Measurements from ENCODE around the gene PEMT. TPM values are rescaled to one million over a fixed set of nuclear protein-coding genes. Genes with fewer than 3 reads are reported as not detected.

PEMT gene
- total RNA-seq, 2 donors from 2014 or later, result 38.3 to 52.7 TPM

DNA sequence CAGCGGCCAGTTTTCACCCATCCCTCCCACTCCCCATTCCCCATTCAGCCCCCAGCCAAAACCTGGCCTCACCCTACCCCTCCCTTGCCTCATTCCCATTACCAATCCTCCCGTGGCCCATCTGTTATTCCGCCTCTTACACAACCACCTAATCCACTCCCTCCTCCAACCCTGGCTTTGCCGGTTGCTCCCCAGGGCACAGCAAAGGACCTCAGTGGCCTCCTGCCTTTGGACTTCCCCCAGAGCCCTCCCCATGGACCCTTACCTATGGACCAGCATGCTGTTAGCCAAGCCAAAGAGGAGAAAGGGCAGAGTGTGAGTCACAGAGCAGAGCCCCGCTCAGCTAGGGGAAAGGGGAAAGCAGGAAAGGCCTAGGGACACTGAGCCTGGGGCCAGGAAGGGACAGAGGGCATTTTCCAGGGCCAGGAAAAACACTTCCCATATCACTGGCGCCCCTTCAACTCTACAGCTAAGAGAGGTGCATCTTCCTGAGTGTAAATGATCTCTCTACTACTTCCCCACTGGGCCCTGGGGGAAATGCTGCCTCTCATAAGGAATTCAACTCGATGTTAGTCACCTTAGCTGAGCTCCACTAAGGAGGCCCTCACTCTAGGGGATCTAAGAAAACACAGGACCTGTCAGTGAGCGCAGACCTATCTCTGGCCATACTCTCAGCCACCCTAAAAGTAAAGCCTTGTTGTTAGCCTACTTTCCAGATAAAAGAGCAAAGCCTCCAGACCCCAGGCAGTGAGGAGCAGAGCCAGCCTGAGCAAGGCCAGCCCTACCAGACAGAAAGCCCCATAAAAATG lies 10.6 kb downstream of the PEMT start:
- Histone ChIP-seq H3K9me3 (ENCODE audit: control insufficient read depth, low read length) (no peaks in the 10 kb centered on the region), H3K27ac (ENCODE audit: low read depth, low read length) (no peak overlapping the region), H3K4me3 (ENCODE audit: low read length) (no peak overlapping the region), H3K27me3 (ENCODE audit: control insufficient read depth, insufficient read depth, low read length, poor library complexity, severe bottlenecking) (no peaks in the 10 kb centered on the region), H3K9ac (ENCODE audit: extremely low read depth, low read length, poor library complexity, severe bottlenecking) (no peak overlapping the region), H3K4me1 (ENCODE audit: control insufficient read depth, insufficient read depth, low read length) (no peaks in the 10 kb centered on the region), H3K36me3 (ENCODE audit: control insufficient read depth, insufficient read depth, low read length) (no peaks in the 10 kb centered on the region)
- 90 to 93% methylated on average over 5 to 8 of the region's 8 CpGs for WGBS, 2 experiments (ENCODE audit: insufficient coverage in 1 of 2, insufficient read length in 1 of 2)
- TF ChIP-seq, protein P1, sequence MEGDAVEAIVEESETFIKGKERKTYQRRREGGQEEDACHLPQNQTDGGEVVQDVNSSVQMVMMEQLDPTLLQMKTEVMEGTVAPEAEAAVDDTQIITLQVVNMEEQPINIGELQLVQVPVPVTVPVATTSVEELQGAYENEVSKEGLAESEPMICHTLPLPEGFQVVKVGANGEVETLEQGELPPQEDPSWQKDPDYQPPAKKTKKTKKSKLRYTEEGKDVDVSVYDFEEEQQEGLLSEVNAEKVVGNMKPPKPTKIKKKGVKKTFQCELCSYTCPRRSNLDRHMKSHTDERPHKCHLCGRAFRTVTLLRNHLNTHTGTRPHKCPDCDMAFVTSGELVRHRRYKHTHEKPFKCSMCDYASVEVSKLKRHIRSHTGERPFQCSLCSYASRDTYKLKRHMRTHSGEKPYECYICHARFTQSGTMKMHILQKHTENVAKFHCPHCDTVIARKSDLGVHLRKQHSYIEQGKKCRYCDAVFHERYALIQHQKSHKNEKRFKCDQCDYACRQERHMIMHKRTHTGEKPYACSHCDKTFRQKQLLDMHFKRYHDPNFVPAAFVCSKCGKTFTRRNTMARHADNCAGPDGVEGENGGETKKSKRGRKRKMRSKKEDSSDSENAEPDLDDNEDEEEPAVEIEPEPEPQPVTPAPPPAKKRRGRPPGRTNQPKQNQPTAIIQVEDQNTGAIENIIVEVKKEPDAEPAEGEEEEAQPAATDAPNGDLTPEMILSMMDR (conservative IDR thresholded peaks at IDR 0.05), result no peak
- Mint-ChIP-seq H3K27ac (no peak overlapping the region), H3K9me3 (no peaks in the 10 kb centered on the region), H3K36me3 (ENCODE audit: low read depth) (peaks cover 3% of the 10 kb centered on the region), H3K27me3 (ENCODE audit: insufficient read depth) (no peaks in the 10 kb centered on the region), H3K4me3 (no peak overlapping the region), H3K4me1 (peaks cover 7% of the 10 kb centered on the region)
- DNase-seq, result no peak

DNA sequence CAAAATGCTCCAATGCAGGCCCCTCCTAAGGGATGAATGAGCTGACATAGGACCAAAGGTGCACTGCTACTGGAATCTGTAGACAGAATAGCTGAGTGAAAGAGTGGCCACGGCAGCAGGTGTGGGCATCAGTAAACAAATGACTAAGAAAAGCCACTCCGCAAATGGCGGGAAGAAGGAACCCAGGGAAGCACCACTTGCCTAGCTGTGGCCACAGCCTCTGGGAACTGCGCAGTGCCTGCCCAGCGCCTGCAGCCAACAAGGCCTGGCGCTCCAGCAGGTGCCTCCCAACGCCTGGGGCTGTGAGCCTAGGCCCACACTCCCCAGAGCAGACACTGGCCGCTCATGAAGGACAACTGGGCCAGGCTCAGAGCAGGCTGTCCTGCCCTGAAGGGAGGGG lies 11.8 kb downstream of the PEMT start:
- DNase-seq, result no peak
- WGBS, 2 experiments (ENCODE audit: insufficient coverage in 1 of 2, insufficient read length in 1 of 2), result 90 to 94% methylated on average over 8 of the region's 8 CpGs
- Histone ChIP-seq H3K9me3 (ENCODE audit: control insufficient read depth, low read length) (no peaks in the 10 kb centered on the region), H3K27ac (ENCODE audit: low read depth, low read length) (no peak overlapping the region), H3K36me3 (ENCODE audit: control insufficient read depth, insufficient read depth, low read length) (no peaks in the 10 kb centered on the region), H3K4me1 (ENCODE audit: control insufficient read depth, insufficient read depth, low read length) (no peaks in the 10 kb centered on the region), H3K9ac (ENCODE audit: extremely low read depth, low read length, poor library complexity, severe bottlenecking) (no peak overlapping the region), H3K4me3 (ENCODE audit: low read length) (no peak overlapping the region), H3K27me3 (ENCODE audit: control insufficient read depth, insufficient read depth, low read length, poor library complexity, severe bottlenecking) (no peaks in the 10 kb centered on the region)
- TF ChIP-seq, protein P1 (conservative IDR thresholded peaks at IDR 0.05), result no peak
- no peak overlapping the region for H3K4me3 Mint-ChIP-seq
- H3K36me3 Mint-ChIP-seq (ENCODE audit: low read depth), result peaks cover 6% of the 10 kb centered on the region
- no peak overlapping the region for H3K27ac Mint-ChIP-seq
- no peaks in the 10 kb centered on the region for H3K9me3 Mint-ChIP-seq
- peaks cover 7% of the 10 kb centered on the region for H3K4me1 Mint-ChIP-seq
- H3K27me3 Mint-ChIP-seq (ENCODE audit: insufficient read depth), result no peaks in the 10 kb centered on the region

DNA sequence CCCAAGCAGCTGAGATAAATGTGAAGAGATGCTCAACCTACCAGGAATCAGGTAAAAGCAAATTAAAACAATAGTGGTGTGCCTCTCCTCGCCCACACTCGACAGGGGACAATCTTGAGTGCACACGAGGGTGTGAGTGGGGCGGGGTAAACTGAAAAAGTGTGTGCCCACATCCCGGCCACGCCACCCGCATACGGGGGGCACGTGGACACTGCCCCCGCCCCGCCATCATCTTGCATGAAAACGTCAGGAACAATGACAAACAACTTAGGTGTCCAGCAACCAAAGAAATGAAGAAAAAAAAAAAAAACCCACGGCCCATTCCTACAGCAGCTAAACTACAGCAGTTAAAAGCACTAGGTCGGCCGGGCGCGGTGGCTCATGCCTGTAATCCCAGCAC lies 14.1 kb downstream of the PEMT start:
- WGBS, 2 experiments (ENCODE audit: insufficient coverage in 1 of 2, insufficient read length in 1 of 2), result 91 to 94% methylated on average over 11 to 17 of the region's 17 CpGs
- no peak overlapping the region for H3K4me3 Mint-ChIP-seq
- Histone ChIP-seq H3K4me3 (ENCODE audit: low read length) (no peak overlapping the region), H3K36me3 (ENCODE audit: control insufficient read depth, insufficient read depth, low read length) (no peaks in the 10 kb centered on the region), H3K27ac (ENCODE audit: low read depth, low read length) (no peak overlapping the region), H3K4me1 (ENCODE audit: control insufficient read depth, insufficient read depth, low read length) (no peaks in the 10 kb centered on the region), H3K9me3 (ENCODE audit: control insufficient read depth, low read length) (no peaks in the 10 kb centered on the region), H3K9ac (ENCODE audit: extremely low read depth, low read length, poor library complexity, severe bottlenecking) (no peak overlapping the region), H3K27me3 (ENCODE audit: control insufficient read depth, insufficient read depth, low read length, poor library complexity, severe bottlenecking) (no peaks in the 10 kb centered on the region)
- H3K4me1 Mint-ChIP-seq, result peaks cover 4% of the 10 kb centered on the region
- no peak for DNase-seq
- no peak overlapping the region for H3K27ac Mint-ChIP-seq
- H3K36me3 Mint-ChIP-seq (ENCODE audit: low read depth), result peaks cover 4% of the 10 kb centered on the region
- no peaks in the 10 kb centered on the region for H3K27me3 Mint-ChIP-seq (ENCODE audit: insufficient read depth)
- TF ChIP-seq, protein P1 (conservative IDR thresholded peaks at IDR 0.05), result no peak
- H3K9me3 Mint-ChIP-seq, result no peaks in the 10 kb centered on the region
